Activated CD4-positive, CD25-positive, alpha-beta regulatory T cell (primary cell): ENCODE data around the gene RERG.

Experiments
- DNase-seq, 4 experiments: peaks; one replicate each; lab custom pipeline; 2025; lab: John Stamatoyannopoulos, UW

Gene RERG

DNA sequence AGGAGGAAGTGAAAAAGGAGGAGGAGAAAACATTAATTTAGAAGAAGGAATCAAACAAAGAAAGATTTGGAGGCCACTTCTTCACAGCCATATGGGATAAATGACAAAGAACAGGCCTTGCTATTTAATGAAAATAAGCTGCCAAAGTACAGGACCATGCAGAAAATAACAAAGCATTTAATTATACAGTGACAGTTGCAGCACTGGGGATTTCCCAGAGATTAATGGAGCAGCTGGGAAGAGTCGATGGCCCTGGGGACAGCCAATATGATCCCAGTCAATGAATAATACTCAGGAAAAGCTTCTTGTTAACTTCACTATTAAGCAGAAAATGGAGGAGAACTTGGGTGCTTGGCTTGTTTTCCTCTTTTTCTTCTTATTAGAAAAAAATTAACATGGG lies 34.6 kb downstream of the RERG start:
- no peak for DNase-seq

DNA sequence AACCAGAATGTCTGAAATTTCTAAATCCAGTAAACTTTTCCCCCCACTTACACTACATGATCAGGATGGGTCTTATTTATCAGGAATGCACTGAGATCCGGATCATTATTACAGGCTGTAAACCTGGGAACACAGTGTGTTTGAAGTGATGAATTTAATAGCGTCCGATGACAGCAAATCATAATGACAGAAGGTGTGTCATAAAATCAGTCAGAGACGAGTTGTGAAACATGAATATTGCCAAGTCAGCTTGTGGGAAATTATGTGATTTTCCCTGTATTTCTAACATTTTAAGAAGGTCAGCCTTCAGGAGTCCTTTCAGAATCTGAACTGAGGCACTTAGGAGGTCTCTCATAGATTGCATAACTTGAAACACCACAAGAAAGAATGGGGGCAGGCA lies 36.7 kb downstream of the RERG start:
- no peak for DNase-seq

DNA sequence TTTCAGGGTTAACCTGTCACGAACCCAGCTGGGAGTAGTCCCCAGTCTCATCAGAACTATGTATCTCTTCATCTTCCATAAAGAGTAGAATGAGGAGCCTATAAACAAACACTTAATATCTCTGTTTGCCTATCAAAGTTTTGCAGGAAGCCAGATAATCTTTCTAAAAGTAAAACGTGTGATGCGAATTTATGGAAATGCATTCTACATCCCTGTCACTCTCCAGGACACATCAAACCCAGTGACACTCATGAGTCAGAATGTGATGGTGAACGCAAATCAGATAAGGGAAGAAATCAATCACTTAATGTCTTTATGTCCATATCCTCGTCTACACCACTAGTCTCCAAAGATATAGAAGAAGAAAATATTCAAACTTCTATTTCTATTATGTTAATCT lies 37.4 kb downstream of the RERG start:
- DNase-seq = no peak

DNA sequence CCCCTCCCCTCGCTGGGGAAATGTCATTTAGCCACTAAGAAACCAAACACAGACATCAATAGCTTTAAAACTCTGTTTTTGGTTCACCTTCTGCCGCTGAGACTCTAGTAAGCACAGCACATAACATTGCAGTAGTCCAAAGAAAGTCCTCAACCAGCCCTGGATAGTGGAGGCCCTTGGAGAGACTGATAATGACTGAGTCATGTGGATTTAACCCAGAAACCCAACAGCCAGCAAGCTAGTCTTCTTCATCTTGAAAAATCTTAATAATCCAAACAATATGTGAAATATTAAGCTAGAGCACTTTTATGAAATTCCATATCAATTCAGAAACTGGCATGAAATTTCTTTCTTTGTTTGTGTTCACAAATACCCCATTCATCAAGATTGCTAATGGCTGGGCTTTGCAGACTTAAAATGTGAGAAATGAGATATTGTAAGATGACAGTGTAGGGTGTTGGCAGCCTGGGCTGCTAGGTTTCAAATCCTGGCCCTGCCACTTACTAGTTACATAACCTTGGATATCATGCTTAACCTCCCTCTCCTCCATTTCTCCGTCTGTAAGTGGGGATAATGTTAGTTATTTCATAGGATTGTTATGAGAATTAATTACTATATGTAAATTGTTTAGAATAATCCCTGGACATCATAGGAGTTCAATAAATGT lies 40.1 kb downstream of the RERG start:
- DNase-seq = no peak

DNA sequence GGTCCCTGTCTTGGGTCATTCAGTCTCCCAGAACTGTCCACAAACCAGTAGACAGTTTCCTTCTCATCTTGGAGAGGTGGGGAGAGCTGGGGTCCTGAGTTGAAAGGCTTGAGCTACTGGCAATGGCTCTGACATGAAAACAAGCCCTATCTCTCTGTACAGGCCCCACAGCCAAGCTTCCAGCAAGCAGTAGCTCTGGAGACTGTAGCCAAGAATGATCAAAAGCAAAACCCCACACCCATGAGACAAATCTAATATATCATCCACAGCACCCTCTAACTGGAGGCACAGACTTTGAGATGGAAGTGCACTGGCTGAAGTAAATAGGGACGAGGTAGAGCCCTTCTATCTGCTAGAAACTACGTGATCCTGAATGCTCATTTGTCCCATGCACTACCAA lies 40.9 kb downstream of the RERG start:
- DNase-seq = no peak

DNA sequence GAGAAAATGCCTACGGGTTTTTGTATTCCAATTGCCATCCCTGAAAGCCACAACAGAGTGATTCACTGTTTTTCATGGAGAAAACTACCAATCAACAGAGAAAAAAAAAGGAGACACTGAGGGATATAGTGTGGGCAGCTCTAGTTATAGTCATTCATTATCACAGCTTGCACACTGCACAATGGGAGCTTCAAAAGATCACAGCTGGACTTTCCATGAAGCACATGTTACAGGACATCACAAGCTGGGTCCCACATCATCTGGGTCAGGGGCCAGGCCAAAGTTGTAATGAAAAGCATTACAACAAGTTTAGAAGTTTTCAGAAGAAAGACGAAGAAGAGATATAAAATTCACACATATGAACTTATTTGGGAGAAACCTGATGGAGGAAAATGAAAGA lies 41.5 kb downstream of the RERG start:
- DNase-seq = no peak

DNA sequence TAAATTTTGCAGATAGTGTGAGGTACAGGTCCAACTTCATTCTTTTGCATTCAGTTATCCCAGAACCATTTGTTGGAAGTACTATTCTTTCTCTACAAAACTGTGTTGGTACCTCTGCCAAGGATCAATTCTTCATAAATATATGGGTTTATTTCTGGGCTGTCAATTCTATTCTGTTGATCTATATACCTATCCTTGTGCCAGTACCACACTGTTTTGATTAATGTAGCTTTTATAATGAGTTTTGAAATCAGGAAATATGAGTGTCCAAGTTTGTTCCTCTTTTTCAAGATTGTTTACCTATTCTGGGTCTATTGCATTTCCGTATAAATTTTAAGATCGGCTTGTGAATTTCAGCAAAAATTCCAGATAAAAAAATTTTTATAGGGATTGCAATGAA lies 48.1 kb downstream of the RERG start:
- no peak for DNase-seq

DNA sequence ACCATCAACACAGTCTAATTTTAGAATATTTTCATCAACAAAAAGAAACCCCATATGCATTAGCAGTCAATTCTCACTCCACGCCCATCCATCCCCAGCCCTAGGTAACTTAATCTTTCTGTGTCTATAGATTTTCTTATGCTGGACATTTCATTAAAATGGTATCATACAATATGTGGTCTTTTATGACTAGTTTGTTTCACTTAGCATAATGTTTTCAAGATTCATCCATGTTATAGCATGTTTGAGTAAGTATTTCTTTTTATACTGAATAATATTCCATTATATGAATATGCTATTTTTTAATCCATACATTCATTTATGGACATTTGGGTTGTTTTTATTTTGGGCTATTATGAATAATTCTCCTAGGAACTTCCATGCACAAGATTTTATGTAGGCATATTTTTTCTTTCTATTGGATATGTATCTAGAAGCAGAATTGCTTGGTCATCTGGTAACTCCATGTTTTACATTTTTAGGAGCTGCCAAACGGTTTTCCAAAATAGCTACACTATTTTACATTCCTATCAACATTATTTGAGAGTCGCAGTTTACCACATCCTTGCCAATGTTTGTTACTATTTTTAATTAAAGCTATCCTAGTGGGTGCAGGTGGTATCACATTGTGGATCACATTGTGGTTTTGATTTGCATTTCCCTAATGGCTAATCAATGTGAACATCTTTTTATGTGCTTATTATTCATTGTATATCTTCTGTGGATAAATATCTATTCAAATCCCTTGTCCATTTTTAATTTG lies 49.0 kb downstream of the RERG start:
- no peak for DNase-seq

DNA sequence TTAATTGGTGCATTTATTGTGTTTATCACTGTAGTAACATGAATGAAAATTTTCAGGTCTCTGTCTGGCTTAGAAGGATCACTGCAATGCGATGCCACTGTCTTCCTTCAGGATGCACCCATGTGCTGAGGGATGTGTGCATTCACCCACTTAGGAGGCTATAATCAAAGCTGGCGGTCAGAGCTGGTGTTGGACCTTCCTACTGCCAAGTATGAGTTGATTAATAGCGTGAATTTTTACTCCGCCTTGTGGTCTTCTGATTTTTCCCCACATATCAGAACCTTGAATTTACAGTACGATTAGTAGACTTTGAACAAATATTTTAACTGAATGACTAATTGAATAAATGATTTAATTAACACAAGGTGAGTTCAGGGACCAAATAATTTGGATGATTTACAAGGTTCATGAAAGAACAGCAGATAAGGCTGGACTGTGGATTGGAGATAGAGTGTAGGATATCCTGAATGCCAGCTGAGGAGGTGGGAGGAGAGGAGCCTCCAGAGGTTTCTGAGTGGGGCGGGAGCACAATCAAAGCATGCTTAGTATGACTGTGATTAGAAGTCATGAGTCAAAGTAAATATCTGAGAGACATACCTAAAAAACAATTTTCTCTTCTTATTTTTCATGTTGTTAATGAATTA lies 50.1 kb downstream of the RERG start:
- DNase-seq = no peak

DNA sequence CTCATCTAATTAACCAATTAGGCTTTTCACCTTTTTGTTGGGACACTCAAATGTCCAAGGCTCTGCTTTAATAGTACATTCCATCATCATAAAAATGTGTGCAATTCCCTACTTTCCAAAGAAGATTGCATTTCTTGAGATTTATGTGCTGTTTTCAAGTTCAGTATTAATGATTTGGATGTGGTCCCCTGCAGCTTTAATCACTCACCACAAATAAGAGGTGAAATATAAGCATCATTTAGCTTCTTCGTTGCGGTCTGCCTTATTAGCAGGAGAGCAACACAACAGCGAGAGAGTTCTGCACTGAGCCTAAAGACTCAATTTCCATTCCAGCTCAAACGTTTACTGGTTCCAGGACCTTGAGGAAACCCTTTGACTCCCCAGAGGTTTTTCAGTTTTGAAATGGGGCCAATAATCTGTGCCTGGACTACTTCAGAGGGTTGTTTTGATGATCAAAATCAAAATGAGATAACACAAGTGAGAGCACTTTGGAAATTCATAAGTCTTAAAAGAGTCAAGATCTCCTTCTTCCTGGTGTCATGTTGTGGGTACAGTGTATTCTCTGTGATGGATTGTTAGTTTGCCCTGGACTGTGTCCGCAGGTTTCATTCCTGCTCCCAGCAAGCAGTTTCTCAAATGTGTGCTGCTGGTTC lies 53.1 kb downstream of the RERG start:
- no peak for DNase-seq

DNA sequence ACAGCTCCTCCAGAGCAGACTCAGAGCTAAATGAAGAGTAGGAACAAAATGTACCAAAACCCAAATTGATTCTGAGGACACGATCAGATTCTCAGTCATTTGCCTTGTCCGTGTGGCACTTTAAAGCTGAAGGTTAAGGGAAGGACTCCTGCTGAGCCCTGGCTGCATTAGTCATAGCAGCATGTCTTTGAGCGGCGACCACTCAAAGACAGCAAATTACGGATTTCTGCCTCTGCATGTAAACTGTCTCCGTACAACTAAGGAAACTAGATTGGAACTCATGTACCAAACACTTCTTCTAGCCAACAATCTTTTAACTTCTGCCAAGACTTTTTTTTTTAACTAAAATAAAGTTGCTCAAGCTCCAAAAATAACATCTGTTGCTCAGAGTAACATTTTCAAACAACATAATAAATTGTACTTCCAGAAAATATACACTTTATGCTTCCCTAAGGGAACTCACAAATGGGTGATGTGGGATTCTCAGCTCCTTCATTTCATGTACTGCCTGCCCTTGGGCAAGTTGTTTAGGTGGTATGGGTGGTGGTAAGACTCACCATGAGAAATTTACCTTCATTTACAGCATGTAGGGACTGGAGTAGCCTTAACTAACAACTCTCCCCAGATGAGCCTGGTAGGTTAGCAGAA lies 56.1 kb downstream of the RERG start:
- DNase-seq = no peak

DNA sequence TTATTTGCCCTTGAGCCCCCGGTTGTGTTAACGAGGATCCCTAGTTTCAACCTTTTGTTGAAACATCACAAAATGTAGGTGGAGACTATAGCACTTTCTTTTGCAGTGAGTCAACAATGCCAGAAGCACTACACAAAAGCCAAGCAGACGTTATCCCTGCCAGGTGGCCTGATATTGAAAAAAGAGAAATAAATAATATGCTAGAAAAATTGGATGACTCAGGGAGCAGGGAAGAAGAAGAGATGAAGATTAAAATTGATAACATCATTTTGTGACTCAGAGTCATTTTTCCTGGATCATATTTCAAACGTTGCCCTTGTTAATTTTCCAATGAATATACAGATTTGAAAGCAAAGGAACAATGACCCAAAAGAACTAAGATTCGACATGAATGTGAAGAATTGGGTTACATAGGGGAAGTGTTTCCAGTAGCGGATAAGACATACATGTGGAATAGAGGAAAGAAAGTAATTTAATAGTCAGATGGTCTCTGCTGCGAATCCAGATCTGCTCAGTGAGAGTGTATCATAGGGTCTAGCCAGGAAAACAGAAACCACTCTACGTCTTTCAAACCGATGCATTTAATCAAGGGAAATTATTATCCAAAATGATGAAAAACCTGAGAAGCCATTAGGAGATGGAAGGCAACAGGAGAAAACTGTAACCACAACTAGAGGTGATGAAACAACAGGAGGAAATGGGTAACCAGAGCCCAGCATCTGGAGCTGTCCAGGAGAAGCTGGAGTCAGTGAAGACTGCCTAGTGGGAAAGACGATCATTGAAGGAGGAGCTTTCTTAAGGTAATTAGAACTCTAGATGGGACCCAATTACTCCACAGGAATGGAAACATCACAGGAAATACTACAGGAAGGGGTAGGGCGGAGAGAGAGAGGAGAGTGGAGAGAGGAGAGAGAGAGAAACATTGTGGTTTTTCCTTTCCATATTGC lies 57.9 kb downstream of the RERG start:
- DNase-seq = no peak

DNA sequence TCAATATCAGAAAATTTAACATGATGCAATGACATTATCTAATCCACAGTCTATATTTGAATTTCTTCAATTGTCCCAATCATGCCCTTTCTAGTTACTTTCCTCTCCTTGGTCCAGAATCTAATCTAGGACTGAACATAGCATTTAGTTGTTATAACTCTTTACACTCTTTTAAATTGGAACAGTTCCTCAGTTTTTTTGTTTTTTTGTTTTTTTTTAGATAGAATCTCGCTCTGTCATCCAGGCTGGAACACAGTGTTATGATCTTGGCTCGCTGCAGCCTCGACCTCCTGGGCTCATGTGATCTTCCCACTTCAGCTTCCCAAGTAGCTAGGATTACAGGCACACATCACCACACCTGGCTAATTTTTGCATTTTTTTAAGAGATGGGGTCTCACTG lies 63.1 kb downstream of the RERG start:
- no peak for DNase-seq

DNA sequence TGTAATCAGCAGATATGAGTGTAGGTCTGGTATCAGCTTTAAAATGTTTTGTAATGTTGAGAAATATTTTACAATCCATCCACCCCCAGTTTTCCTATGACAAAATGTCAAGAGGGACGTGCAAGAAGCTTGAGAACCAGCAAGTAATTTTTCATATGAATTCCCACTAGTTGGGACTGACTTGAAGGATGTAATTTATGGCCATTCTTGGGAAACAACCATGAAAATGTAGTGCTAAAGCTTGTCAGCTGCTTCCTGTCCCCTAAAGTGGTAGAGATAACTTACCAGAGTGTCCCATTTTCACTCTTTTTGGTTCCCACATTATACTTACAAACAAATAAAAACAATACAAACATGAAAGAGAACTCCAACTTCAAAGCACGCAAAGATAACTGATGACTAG lies 63.9 kb downstream of the RERG start:
- no peak for DNase-seq

DNA sequence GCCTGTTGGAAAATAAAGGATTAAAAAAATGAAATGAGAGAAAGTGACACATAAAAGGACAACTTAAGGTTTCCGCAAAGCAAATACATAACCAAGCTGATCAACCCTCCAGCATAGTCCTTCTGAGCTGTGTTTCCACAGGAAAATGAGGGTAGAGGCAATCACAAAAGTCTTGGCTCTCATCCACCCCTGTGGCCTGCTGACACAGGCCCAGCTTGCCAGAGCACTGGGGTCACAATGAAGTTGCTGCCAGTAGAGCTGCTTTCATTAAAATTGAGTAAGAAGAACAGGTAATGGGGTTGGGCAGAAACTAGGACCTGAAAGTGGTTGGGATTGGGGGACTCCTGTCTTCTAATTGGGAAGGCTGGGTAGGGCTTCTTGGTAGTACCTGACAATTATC lies 65.9 kb downstream of the RERG start:
- no peak for DNase-seq

DNA sequence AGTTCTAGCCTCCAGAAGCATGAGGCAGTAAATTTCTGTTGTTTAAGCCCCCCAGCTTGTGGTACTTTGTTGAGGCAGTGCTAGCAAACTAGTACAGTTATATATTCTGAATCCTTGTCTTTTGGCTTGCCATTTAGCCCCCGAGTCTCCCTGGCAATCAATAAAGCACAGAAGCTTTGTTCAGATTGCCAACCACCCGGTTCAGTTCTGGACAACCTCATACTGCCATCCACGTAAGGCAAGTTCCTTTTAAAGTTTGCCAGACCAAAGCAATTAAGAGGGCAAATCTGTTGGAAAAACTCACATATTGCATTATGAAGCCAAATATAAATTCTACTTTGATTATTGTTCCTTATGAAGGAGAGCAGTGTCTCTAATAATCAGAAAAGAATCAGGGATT lies 67.1 kb downstream of the RERG start:
- no peak for DNase-seq

DNA sequence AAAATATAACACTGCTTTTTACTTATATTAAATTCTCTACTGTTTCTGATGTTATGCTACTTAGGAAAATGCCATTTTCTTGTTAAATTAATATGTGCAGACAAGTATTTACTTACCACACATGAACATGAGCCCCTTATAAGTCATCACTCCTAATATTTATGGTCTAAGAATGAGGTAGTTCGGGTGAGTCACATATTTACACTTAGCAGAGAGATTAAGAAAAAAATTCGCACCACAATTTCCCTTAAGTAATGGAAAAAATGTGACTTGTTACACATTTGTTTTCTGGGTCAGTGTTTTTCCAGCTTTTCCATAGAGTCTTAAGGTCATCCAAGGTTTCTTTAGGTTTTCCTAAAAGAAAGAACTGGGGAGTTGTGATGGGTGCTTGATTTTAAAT lies 68.3 kb downstream of the RERG start:
- no peak for DNase-seq

DNA sequence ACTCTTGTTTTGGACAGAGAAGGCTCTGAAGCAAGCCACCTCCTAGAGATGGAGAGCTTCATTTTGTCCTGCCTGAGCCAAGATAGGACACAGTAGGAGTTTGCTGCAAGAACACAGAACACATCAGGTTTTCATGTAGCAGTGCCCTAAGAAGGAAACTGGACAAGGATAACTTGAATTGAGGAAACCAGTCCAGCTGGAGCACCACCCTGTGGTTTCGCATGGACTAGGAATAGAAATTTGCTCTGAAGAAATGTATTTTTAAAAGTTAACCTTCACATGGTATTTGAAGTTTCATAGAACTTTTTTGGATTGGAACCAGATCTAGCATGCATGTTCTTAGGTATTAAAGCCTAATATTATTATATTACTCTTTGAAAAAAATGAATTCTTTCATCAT lies 68.8 kb downstream of the RERG start:
- no peak for DNase-seq

DNA sequence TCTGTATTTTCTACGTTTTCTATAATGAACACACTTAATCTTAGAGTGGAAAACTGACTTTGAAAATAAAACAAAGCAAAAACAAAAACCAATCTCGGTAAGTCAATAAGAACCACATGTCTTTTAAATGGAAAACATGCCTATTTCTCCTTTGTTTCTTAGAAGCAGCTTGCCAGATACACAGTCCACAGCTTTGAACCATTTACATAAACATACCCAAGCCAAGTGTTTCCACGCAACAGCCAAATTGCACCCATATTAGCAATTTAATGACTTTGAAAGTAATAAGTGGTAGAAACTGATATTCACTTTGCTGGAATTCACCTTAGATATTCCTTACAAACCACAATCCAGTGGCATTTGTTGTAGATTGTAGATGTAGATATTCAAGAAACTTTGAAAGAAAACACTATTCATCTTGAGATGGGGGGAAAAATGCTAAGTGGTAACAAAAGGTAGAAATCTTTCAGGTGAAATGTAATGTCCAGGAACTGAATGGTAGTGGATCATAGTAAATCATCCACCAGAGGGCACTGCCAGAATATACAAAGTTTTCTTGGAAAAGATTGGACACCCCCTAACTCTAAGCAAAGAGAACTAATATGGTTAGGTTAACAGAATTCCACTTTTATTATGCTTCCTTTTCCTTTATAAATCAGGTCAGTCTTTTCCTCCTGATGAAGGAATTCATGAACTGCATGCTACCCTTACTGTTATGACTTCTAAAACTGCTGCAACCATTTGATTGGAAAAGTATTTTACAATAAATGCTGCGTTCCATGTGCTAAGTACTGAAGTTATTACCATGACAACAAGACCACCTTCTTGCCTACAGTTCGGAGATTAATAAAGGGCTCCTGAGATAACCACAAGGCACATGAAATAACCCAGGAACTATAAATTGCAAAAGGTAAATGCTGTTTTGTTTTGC lies 69.8 kb downstream of the RERG start:
- no peak for DNase-seq

DNA sequence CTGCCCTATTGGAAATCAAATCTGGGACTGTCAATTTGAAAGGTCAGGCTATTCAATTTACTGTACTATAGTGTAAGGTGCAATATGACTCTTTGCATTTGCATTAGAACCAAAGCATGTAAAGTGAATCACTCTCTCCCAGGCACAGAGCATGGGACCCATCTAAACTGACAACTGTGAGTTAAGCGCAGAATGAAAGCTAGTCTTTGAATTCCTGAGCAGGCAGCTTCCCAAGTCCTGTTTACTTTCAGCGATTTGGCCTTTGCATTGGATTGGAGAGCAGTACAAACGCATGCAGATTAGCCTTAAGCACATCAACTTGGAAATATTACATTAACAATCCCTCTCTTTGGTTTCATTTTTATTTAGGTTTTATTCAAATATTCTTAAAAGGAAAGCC lies 74.6 kb downstream of the RERG start:
- DNase-seq = no peak
